Stimulated activated naive CD8-positive, alpha-beta T cell treated with anti-CD3 and anti-CD28 coated beads, Interleukin-15, Interleukin-2, amounts not matched to agents 100 ng/mL and 50 ng/mL, for 24 hours (primary cell): ENCODE results near the gene ZNF417.
"Not testable (repeated sequence)": the region's sequence is repeated elsewhere in the genome, so short reads cannot be mapped to it uniquely, and the experiment has no call there.

Experiments used
- H3K27ac Mint-ChIP-seq: one replicate; pipeline ENCODE4 v1.8.0; 2021; ENCODE audit warnings: mild to moderate bottlenecking, mixed read lengths
- H3K27me3 Mint-ChIP-seq: one replicate; pipeline ENCODE4 v1.8.0; 2021; ENCODE audit warnings: mixed read lengths
- H3K36me3 Mint-ChIP-seq: one replicate; pipeline ENCODE4 v1.8.0; 2021; ENCODE audit warnings: low read depth, mixed read lengths
- H3K4me1 Mint-ChIP-seq: one replicate; pipeline ENCODE4 v1.8.0; 2021; ENCODE audit warnings: low read depth, mixed read lengths
- H3K4me3 Mint-ChIP-seq: one replicate; pipeline ENCODE4 v1.8.0; 2021; ENCODE audit warnings: mild to moderate bottlenecking, mixed read lengths
- H3K9me3 Mint-ChIP-seq: one replicate; pipeline ENCODE4 v1.8.0; 2021; ENCODE audit warnings: mixed read lengths

Gene ZNF417

DNA sequence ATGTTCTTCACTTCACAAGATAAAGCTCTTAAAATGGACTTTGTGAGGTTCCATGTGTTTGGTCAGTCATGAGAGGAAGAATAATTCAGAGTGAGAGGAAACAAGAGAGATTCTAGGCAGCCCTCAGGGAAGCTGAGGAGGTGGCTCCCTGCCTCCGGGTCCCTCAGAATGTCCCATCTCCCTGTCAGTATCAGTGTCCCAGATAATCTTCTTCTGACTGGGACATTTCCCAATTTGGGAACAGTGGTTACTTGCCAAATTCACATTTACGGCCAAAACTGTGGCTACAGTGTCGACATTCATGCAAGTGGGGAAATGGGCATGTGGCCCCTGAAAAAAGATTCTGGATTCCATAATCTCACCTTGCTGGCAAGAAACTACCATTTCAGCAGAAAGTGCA, 9.0 kb downstream of the ZNF417 start:
- Mint-ChIP-seq H3K4me1 (peaks cover 12% of the 10 kb centered on the region), H3K36me3 (peaks cover 75% of the 10 kb centered on the region), H3K27me3 (no peaks in the 10 kb centered on the region), H3K4me3 (no peak overlapping the region), H3K27ac (no peak overlapping the region), H3K9me3 (peaks cover 22% of the 10 kb centered on the region)

DNA sequence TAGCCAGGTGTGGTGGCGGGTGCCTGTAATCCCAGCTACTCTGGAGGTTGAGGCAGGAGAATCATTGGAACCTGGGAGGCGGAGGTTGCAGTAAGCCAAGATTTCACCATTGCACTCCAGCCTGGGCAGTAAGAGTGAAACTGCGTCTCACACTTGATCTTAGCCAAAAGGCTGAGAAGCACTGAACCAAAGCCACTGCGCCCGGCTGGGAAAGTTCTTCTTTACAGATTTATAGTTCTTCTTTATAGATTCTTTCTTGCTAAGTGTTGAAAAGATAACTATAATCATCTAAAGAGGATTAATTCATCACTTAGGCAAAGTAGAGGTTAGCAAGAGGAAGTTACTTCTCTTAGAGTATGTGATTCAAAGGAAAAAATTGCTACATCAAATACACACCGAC, 11.1 kb downstream of the ZNF417 start:
- peaks cover 54% of the 10 kb centered on the region for H3K36me3 Mint-ChIP-seq
- no peak overlapping the region for H3K27ac Mint-ChIP-seq
- no peak overlapping the region for H3K4me3 Mint-ChIP-seq
- H3K27me3 Mint-ChIP-seq, result no peaks in the 10 kb centered on the region
- peaks cover 13% of the 10 kb centered on the region for H3K9me3 Mint-ChIP-seq
- peaks cover 8% of the 10 kb centered on the region for H3K4me1 Mint-ChIP-seq

DNA sequence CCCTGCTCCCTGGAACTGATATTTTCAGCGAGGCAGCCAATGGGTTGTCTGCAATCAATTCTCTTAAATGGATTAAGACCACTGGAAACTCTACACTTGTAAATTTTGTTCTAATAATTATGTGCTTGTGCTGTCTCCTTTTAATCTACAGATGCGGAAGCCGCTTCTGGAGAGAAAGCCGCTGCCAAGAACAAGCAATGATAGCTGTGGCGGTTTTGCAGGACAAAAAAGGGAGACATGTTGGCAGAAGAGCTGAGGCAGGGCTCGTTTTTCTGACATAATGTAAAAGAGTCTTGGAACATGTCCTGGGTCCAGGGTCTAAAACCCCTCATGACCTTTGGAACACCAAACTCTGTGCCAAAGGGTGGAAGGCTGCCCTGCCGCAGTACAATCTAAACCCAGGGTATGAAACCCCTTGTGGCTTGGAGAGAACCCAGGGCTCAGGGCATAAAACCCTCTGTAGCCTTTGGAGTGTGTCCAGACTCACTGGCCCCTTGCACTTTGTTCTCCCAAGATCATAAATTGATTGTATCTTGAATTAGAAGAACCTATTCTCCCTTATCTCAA, 12.7 kb downstream of the ZNF417 start:
- H3K27ac Mint-ChIP-seq, result no peak overlapping the region
- no peak overlapping the region for H3K4me3 Mint-ChIP-seq
- peaks cover 43% of the 10 kb centered on the region for H3K36me3 Mint-ChIP-seq
- peaks cover 13% of the 10 kb centered on the region for H3K9me3 Mint-ChIP-seq
- peaks cover 8% of the 10 kb centered on the region for H3K4me1 Mint-ChIP-seq
- H3K27me3 Mint-ChIP-seq, result no peaks in the 10 kb centered on the region

DNA sequence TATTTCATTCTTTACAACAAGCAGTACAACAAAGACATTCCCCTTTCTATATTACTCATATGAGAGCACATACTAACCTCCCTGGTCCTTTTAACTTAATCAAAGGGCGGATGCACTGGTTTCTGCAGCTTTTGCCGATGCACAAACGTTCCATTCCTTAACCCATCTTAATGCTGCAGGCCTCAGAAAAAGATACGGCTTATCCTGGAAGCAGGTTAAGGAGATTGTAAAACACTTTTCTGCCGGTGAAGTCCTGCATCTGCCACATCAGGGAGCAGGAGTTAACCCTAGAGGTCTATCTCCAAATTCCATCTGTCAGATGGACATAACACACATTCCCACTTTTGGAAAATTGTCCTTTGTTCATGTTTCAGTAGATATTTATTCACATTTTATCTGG, 16.1 kb downstream of the ZNF417 start:
- Mint-ChIP-seq H3K9me3 (peaks cover 3% of the 10 kb centered on the region), H3K4me1 (peaks cover 8% of the 10 kb centered on the region), H3K36me3 (peaks cover 20% of the 10 kb centered on the region)

GRCh38 chr19:57890706-57891105, 25.7 kb downstream of the ZNF417 start:
- peaks cover 25% of the 10 kb centered on the region for H3K9me3 Mint-ChIP-seq
- peaks cover 20% of the 10 kb centered on the region for H3K4me1 Mint-ChIP-seq
- not testable (repeated sequence) for H3K4me3 Mint-ChIP-seq

More for the DNA sequence above, 16.1 kb downstream of the ZNF417 start:
- Mint-ChIP-seq H3K27me3 (no peaks in the 10 kb centered on the region), H3K27ac (no peak overlapping the region), H3K4me3 (no peak overlapping the region)

GRCh38 chr19:57888560-57889231, 27.7 kb downstream of the ZNF417 start, which contains the start of gene ZNF814:
Gene ZNF814, minus strand, starts transcription at chr19:57889037. Its CDS starts 235 bp downstream, at chr19:57888802.
- no peaks in the 10 kb centered on the region for H3K27me3 Mint-ChIP-seq
- H3K4me1 Mint-ChIP-seq, result peaks cover 29% of the 10 kb centered on the region
- peak within 1 kb of the TSS; percentile 92 for H3K27ac Mint-ChIP-seq
- H3K4me3 Mint-ChIP-seq, result peak within 1 kb of the TSS; percentile 93
- peaks cover 49% of the 10 kb centered on the region for H3K36me3 Mint-ChIP-seq
- peaks cover 26% of the 10 kb centered on the region for H3K9me3 Mint-ChIP-seq

More at GRCh38 chr19:57890706-57891105, 25.7 kb downstream of the ZNF417 start:
- H3K27me3 Mint-ChIP-seq, H3K27ac Mint-ChIP-seq: not testable (repeated sequence)
- peaks cover 31% of the 10 kb centered on the region for H3K36me3 Mint-ChIP-seq

DNA sequence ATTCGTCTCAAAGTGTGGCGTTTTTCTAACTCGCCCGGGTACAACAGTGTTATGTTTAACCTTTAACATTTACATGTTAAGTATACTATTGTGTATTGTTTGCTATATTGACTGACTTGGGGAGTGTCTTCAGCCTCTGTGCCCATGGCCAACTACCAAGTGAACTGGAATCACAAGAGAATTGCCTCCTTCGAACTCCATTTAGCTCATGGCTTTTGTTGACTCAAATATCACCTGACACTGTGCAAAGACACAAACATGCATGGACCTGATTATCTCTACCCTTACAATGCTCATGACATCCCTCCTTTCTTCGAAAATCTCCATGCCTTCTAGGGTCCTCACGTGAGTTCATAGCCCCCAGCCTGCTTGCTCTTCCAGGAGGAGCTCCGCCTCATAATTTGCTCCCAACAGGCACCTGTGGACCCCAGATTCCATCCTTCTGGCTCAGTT, 28.3 kb downstream of the ZNF417 start:
- peaks cover 26% of the 10 kb centered on the region for H3K9me3 Mint-ChIP-seq
- H3K4me3 Mint-ChIP-seq, result peak overlapping the region; percentile 93
- peak overlapping the region; percentile 92 for H3K27ac Mint-ChIP-seq
- H3K27me3 Mint-ChIP-seq, result no peaks in the 10 kb centered on the region
- peaks cover 55% of the 10 kb centered on the region for H3K36me3 Mint-ChIP-seq
- peaks cover 29% of the 10 kb centered on the region for H3K4me1 Mint-ChIP-seq

DNA sequence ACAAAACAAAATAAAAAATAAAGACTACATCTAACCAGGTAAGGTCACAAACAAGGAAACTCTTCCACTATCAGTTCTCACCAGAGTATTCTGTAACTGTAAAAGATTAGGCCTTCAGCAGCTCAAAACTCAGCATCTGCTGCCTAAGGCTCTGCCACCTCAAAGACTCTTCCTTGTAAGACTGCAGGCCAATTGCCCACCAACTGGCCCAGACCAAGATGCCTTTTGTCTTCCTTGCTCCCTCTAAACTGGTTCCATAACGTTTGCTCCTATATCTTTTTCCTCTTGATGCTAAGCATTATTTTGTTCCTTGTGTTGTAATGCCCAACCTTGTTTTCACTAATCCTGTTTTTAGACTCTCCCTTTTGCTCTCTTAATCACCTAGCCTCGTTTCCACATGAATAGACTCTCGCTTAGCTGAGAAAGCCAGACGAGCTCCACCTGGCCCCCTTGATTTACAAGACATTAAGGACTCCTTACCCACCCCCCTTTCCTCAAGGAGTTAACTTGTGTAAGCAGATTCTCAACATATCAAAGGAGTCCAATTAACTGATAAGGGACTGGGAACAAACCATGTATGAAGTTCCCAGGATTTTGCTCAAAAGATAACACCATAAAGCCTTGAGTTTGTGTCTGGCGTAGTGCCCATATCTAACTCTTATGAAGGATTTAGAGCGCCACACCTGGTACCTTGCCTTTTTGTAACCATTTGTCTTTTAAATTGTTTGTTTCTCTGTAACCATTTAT, 29.0 kb downstream of the ZNF417 start:
- Mint-ChIP-seq H3K4me1 (peaks cover 29% of the 10 kb centered on the region), H3K27me3 (no peaks in the 10 kb centered on the region), H3K27ac (peak overlapping the region; percentile 0), H3K36me3 (peaks cover 62% of the 10 kb centered on the region), H3K4me3 (peak overlapping the region; percentile 93), H3K9me3 (peaks cover 26% of the 10 kb centered on the region)

DNA sequence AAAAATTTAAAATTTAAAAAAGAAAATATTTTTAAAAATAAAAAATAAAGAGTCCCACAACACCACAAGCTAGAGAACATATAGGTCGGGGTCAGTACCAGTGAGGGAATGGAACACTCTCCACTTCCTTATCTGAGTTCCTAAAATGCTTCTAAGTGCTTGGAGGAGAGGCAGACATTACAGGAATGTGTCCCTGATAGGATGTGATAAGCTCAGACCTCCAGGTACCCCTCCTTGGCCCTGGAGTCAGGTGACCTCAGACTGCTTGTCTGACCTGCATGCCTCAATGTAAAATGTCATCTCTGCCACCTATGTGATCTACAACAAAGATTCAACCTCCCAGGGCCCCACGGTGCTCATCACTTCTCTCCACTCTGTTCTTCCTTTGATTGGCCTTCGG, 30.3 kb downstream of the ZNF417 start:
- Mint-ChIP-seq H3K27me3 (no peaks in the 10 kb centered on the region), H3K9me3 (peaks cover 22% of the 10 kb centered on the region), H3K27ac (no peak overlapping the region), H3K36me3 (peaks cover 62% of the 10 kb centered on the region), H3K4me1 (peaks cover 29% of the 10 kb centered on the region), H3K4me3 (peak overlapping the region; percentile 5)

GRCh38 chr19:57873883-57874799, 42.3 kb downstream of the ZNF417 start:
- not testable (repeated sequence) for H3K4me1 Mint-ChIP-seq, H3K4me3 Mint-ChIP-seq, H3K27ac Mint-ChIP-seq, H3K27me3 Mint-ChIP-seq
- Mint-ChIP-seq H3K9me3 (peaks cover 48% of the 10 kb centered on the region), H3K36me3 (peaks cover 93% of the 10 kb centered on the region)

DNA sequence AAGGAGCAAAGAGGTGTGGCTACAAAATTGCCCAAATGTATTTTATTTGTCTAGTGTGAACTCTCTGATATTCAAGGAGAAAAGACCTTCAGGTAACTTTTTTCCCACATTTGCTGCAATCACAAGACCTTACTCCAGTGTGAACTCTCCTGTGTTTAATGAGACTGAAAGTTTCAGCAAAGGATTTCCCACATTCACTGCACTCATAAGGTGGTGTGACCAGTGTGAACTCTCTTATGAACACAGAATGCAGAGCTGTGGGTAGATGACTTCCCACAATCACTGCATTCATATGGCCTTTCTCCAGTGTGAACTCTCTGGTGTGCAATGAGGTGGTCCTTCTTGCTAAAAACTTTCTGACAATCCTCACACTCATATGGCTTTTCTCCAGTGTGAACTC, 43.9 kb downstream of the ZNF417 start:
- Mint-ChIP-seq H3K27me3 (no peaks in the 10 kb centered on the region), H3K4me3 (no peak overlapping the region), H3K27ac (no peak overlapping the region), H3K4me1 (no peaks in the 10 kb centered on the region), H3K36me3 (peaks cover 93% of the 10 kb centered on the region), H3K9me3 (peaks cover 45% of the 10 kb centered on the region)

GRCh38 chr19:57870225-57870624, 46.2 kb downstream of the ZNF417 start:
- H3K27me3 Mint-ChIP-seq, result no peaks in the 10 kb centered on the region
- no peaks in the 10 kb centered on the region for H3K4me1 Mint-ChIP-seq
- no peak overlapping the region for H3K27ac Mint-ChIP-seq
- peaks cover 93% of the 10 kb centered on the region for H3K36me3 Mint-ChIP-seq
- H3K4me3 Mint-ChIP-seq, result no peak overlapping the region
- peaks cover 29% of the 10 kb centered on the region for H3K9me3 Mint-ChIP-seq

GRCh38 chr19:57869655-57870054, 46.7 kb downstream of the ZNF417 start:
- H3K4me3 Mint-ChIP-seq, result not testable (repeated sequence)

GRCh38 chr19:57867868-57868492, 48.4 kb downstream of the ZNF417 start:
- no peak overlapping the region for H3K27ac Mint-ChIP-seq
- H3K27me3 Mint-ChIP-seq, result no peaks in the 10 kb centered on the region
- H3K4me3 Mint-ChIP-seq, result no peak overlapping the region
- H3K4me1 Mint-ChIP-seq, result no peaks in the 10 kb centered on the region
- peaks cover 93% of the 10 kb centered on the region for H3K36me3 Mint-ChIP-seq
- peaks cover 24% of the 10 kb centered on the region for H3K9me3 Mint-ChIP-seq

More at GRCh38 chr19:57869655-57870054, 46.7 kb downstream of the ZNF417 start:
- Mint-ChIP-seq H3K9me3 (peaks cover 32% of the 10 kb centered on the region), H3K36me3 (peaks cover 93% of the 10 kb centered on the region)
- not testable (repeated sequence) for H3K4me1 Mint-ChIP-seq, H3K27ac Mint-ChIP-seq, H3K27me3 Mint-ChIP-seq
